Right ventricle myocardium inferior (tissue), 1 donor: ENCODE data around the gene TMEM163. TPM values are rescaled to one million over a fixed set of nuclear protein-coding genes. Genes with fewer than 3 reads are reported as not detected.
"Not testable (repeated sequence)": the region's sequence is repeated elsewhere in the genome, so short reads cannot be mapped to it uniquely, and the experiment has no call there.

Source experiments
- ATAC-seq: fragments of 200-7000 bp; cut with Tn5 transposase; one replicate; pipeline ENCODE4 v1.9.1; 2020; ENCODE audit warnings: mild to moderate bottlenecking, moderate library complexity
- DNase-seq: peaks from one replicate; pipeline ENCODE4 v3.0.0; 2021; ENCODE audit errors: missing footprints
- intact Hi-C: fragments of 100-400 bp; cut with DNase I; formaldehyde crosslinking; loops from one replicate; pipeline ENCODE4 v1.11.0; 2022
- total RNA-seq: library from RNA; stranded (reverse); fragmentation: NEBNext Ultra II Directional; extraction: Animal tissue kit (Norgen Biotek cat#: 25700); gene quantifications from one replicate; pipeline ENCODE4 v1.2.1, GENCODE V29; 2021
- donor health status: DM: no; HTN: yes; CAD: no; lungs with severe emphysema.

The TMEM163 gene
- total RNA-seq, 1 donor from 2014 or later = 0.46 TPM

DNA sequence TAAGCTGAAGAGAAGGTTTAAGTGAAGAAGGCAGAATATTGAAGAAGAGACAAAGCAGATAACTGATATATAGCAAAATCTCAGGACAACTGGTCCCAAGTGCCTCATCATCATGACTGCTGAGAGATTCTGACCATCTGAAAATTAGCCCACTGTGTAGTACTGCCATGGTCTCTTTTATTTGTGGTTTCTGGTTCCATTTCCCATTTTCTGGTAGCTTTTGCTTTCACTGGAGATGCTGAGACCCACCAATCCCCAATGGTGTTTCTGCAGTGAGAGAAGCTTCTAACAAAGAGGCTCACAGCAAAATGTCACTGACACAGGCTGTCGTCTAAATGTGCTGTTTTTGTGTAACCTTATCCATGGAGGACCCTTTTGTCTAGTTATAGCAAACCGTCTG, 79.5 kb downstream of the TMEM163 start:
- ATAC-seq (no peak), DNase-seq (no peak)

DNA sequence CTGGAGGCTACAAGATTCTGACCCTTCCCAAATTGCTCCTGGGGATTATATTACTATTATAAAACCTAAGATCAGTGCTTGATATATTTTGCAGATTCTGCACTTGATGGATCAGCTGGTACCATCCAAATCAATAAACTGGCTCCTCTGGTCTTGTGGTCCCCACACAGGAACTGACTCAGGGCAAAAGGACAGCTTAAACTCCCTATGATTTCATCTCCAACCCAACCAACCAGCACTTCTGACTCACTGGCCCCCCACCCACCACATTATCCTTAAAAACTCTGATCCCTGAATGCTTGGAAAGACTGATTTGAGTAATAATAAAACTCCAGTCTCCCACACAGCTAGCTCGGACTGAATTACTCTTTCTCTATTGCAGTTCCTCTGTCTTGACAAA, 82.1 kb downstream of the TMEM163 start:
- no peak for ATAC-seq
- DNase-seq = no peak
- intact Hi-C loops = no loop called here

More for the DNA sequence above, 79.5 kb downstream of the TMEM163 start:
- intact Hi-C loops = no loop called here

DNA sequence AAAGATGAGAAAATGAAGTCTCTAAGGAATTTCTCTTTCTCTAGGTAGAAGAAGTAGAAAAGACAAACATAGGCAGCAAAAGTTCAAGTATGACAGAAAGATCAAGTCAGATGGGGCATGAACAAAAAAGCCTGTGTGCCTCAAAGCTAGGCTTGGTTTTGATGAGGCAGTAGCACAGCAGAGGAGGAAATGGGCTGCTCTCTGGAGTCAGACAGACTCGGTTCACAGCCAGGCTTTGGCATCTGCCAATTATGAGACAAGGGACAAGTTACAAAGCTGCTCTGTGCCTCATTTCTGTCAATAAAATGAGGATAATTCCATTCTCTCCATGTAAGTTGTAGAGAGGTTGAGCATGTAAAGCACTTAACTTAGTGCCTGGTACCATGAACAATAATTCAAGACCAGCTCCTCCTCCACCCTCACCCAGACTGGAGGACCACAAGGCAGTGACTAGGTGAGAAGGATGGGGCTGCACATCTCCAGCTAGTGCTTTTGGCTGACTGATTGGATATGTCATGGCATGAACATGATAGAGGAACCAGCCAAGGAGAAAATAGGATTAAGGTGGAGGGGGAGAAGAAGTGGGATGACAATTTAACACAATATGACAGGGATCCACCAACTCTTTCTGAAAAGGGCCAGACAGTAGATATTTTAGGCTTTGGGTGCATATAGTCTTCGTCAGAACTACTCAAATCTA, 84.6 kb downstream of the TMEM163 start:
- ATAC-seq = no peak
- DNase-seq = no peak
- intact Hi-C loops = no loop called here

DNA sequence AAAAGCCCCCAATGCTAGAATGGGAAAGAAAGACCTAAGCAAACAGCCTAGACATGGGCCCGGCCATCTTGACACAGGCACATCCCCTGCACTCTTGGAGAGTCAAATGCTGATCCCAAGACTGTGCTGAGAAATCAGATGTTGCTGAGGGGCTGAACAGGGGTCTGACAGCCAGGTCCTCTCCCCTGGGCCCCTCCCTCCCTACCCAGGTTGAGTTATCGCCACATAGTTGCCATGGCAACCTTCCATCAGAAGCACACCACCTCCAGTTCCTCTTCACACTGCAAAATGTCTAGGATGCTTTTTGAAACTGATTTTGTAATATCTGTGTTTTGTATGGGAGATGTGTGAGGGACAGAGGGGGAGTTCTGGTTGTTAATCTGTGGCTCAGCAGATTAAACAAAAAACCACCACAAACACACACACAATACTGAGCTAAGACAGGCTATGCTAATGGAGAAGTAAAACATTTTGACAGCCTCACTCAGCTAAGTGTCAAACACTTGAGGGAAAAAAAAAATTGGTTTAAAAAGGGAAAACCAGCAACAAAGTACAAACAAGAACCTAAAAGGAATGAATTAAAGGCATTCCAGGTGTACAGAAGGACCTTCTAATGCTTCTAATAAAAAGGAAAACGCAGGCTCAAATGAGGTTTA, 88.2 kb downstream of the TMEM163 start:
- intact Hi-C loops = no loop called here
- ATAC-seq (no peak), DNase-seq (no peak)

DNA sequence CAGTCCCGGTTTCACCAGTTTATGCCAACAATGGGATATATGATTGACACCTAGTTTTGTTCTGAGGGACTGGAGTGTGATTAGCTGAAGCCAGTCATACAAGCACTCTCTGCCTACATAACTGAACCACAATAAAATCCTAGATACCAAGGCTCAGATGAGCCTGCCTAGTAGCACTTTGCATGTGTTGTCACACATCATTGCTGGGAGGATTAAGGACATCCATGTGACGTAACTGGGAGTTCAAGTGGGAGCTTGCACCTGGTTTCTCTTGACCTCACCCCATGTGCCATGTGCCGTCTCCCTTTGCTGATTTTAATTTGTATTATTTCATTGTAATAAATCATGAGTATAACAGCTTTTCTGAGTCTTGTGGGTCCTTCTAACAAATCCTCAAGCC, 90.3 kb downstream of the TMEM163 start:
- ATAC-seq = no peak
- intact Hi-C loops = no loop called here
- DNase-seq = no peak

DNA sequence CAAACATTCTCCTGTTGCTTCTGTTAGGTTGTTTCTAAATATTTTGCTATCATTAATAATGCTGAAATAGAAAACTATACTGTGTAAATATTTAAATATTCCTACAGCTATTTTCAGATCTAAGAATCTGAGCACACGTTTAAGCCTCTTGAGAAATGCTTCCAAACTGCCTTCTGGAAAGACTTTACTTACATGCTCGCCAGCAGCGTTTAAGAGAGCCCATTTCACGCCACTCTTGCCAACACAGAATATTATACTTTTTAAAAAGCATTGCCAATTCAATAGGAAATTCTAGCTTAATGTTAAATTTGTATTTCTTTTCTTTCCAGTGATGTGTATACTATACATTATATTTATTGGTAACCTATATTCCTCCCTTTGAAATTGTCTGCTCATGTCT, 92.0 kb downstream of the TMEM163 start:
- DNase-seq (no peak), ATAC-seq (no peak)
- intact Hi-C loops = no loop called here

DNA sequence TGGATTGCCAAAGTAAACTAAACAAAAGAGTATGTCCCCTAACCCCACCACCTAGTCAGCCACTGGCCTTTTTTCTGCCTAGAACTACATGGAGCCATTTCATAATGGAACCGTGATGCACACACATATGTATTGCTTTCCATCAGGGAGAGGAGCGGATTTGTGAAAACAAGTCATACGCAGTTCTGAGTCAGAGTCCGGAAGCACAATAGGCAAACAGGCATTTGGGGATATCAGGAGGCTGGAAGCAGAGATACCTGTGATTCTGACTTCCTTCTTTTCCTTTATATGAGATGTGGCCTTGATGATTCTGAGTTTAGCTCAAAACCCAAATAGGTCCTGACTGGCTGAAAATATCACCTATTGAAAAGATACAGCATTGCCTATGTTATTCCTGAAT, 93.5 kb downstream of the TMEM163 start:
- DNase-seq (no peak), ATAC-seq (no peak)
- intact Hi-C loops = no loop called here

DNA sequence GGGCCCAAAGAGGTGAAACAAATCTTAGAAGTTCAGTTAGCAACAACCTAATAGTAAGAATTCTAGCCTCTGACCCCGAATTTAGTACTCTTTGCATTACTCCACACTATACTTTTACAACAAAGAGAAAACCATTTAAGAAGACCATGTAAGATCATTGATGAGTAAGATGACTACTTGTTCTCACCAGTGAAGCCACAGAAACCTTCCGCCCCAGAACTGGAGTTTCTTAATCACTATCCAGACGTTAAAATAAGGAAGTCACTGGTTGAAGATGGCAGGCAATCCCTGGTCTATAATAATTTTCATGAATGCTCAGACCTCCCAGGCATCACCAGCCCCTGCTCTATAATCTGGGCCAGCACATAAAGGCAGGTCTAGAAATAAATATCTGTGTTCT, 95.0 kb downstream of the TMEM163 start:
- DNase-seq = no peak
- no peak for ATAC-seq
- intact Hi-C loops = no loop called here

DNA sequence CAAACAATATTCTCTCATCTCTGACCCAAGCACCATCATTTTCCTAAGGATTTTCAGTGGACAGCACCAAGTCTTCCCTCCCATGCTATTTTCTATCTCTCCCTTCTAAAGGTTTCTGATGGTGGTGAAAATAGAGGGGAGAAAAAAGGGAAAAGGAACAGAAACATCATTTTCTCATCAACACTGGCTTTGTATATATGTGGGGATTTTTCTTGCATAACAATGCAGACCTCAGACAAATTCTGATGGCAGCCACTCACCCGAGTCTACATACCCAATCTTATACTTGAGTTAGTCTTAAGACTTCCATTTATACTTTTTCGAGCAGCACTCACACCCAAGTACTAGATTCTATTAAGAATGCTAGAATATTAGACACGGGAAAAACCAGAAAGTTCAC, 95.8 kb downstream of the TMEM163 start:
- no peak for ATAC-seq
- intact Hi-C loops = no loop called here
- no peak for DNase-seq

DNA sequence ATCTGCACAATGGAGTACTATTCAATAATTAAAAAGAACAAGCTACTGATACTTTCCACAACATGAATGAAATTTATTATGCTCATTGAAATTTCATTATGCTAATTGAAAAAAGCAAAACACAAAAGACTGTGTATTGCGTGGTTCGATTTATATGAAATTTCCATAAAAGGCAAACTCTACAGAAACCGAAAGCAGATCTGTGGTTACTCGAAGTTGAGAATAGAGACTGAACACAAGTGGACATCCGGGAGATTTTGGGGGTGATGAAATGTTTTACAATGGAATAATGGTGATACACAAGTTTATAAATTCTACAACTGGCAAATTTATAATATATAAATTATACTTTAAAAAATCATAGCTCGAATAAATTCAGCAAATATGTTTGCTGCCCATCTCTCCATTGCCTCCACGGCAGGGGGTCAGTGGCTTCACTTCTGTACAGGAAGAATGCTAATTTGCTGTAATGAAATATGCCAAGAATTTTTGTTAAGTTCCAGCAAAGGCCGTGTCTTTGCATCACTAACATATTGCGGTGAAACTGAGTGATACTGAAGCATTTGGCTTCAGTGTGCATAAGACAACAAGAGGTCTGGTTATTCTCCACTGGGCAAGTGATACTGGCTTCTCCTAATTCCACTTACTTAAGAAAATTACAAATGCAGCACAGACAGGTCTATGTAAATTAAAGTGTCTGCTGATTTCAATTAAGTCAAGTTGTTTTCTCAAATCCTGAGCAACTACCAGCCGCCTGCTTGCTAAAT, 96.7 kb downstream of the TMEM163 start:
- ATAC-seq (no peak), DNase-seq (no peak)
- intact Hi-C loops = no loop called here

DNA sequence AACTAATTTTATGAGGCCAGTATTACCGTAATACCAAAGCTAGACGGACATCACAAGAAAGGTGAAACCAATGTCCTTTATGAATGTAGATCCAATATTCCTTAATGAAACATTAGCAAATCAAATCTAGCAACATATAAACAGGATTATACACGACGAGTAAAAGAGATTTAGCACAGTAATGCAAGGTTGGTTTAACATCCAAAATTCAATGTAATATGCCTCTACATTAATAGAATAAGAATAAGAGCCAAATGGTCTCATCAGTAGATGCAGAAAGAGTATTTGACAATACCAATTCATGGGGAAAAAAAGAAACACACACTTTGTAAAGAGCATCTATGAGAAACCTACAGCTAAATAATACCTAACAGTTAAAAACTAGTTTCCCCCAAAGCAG, 99.5 kb downstream of the TMEM163 start:
- DNase-seq = no peak
- ATAC-seq = no peak
- intact Hi-C loops = no loop called here

DNA sequence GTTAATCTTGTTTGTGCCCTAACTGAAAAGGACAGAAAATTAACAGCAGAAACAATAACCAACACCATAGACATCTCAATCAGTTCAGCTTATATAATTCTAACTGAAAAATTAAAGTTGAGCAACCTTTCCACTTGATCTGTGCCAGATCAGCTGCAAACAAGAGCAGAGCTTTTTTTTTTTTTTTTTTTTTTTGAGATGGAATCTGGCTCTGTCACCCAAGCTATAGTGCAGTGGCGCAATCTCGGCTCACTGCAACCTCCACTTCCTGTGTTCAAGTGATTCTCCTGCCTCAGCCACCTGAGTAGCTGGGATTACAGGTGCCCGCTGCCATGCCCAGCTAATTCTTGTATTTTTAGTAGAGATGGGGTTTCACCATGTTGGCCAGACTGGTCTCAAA, 103.3 kb downstream of the TMEM163 start:
- ATAC-seq, intact Hi-C loops, DNase-seq: not testable (repeated sequence)

DNA sequence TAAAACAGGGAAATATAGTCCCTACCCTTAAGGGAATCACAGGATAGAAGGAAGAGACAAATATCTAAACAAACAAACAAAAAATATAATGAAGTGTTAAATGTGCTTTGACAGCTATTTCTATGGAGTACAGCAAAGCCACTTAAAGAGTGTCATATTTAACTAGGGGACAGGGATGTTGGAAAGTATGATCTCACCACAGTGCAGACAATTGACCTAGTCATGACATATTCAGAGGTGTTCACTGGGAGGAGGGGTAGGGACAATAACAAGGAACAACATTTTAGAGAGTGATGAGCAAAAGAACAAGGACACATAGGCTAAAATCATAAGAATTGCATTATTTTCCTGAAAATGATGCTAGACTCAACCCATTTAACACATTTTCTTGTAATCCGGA, 107.5 kb downstream of the TMEM163 start:
- ATAC-seq (no peak), DNase-seq (no peak)
- intact Hi-C loops = no loop called here

DNA sequence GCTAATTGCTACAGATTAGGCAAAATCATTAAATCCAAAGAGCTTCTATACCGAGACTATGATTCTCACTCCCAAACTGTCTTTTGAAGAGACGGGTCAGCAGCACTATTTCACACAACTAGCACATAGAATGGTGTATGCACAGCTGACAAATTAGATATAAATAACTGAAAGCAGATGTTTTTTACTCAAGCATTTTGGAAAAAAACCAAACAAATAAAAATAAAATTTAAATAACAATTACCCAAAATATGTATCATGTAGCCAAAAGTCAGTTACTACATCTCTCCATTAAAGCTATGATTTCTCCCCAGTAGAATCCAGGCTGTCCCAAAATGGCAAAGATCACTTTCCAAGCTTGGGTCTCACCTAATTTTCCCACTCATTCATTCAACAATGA, 107.9 kb downstream of the TMEM163 start:
- DNase-seq = no peak
- intact Hi-C loops = no loop called here
- no peak for ATAC-seq

DNA sequence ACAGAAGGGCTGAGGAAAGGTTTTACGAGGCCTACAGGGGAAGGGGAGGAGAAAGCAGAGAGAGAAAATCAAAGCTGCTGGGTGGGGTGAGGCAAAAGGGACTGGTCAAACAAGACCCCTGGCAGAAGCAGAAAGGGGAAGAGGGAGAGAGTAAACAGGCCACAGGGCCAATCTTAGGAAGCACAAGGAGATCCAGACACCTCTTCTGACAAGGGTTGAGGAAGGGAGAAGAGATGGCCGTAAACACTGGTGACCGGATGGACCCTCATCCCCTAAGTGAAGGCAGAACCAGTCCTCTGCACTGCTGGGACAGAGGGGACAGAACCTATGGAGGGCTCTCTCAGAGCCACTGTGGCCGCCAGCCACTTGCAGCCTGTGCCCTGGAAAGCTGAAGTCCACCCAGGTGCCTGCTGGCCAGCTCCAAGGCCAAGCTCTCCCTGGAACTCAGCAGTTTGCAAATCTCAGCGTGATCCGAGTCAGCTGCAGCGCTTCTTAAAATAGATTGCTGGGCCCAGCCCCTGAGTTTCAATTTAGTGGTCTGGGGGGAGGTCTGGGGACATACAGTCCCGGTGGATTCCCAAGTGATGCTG, 108.8 kb downstream of the TMEM163 start:
- no peak for DNase-seq
- no peak for ATAC-seq
- intact Hi-C loops = no loop called here

DNA sequence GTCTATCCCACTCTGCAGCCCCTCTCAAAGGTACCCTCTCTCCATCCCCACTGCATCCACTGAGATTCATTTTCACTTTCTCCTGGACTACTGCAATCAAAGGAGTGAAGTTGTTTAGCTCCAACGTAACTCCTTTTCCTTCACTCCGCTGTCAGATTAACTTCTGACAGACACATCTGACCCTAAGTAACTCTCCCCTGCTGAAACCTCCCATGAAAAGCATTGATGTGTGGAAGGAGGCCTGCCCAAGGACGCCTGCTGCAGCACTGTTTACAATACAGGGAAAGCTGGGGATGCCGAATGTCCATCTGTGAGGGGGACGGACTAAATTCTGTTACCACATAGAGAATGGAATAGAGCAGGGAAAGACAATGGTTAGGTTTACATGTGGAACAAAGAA, 114.8 kb downstream of the TMEM163 start:
- intact Hi-C loops = no loop called here
- DNase-seq (no peak), ATAC-seq (no peak)

DNA sequence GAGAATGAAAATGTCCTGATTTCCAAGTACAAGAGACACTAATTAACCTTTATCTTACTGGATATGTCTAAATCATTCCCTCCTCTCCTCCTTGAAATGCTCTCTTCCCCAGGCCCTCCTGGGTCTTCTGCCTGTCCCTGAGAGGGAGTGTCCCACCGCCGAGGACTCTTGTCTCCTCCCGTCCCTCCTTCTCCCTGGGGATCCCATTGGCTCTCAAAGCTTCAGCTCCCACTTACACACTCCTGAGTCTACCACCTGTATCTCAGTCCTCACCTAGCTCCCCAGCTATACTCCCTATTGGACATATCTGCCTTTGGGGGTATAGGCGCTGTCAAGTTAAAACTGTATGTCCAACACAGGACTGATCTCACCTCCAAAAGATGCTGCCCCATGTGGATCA, 116.1 kb downstream of the TMEM163 start:
- ATAC-seq = no peak
- intact Hi-C loops = no loop called here
- DNase-seq = no peak

DNA sequence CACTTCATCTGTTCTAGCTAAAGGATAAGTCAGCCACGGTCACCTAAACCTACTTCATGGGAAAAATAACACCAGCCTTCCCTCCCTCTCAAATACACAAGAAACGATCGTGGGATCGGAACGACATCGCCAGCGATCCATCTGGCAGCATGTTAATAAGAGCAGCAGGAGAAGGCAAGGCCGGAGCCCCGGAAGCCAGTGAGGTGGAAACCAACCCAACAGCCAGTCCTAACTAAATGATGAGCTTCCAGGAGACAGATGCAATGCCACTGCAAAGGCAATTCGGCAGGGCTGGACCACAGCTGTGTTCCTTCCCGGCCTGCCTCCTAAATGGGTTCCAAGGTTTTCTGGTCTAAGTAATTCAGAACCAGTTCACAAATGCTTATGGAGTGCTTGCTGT, 117.5 kb downstream of the TMEM163 start:
- intact Hi-C loops = no loop called here
- no peak for DNase-seq
- no peak for ATAC-seq

DNA sequence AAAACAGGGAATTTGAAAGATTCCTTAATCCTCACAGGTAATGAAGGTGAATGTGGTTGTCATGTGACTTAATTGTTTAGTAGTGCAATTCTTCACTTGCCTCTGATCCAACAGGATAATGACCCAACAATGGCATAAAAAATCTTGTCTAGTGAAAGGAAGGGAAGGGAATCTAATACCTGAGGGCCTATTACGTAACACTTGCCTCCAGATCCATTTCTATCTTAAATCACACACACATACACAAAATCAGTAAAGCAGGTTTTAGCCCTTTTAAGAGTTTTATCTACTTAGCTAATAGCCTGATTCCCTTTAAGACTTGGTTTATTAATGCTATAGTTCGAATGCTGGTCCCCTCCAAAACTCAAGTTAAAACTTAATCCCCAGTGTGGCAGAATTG, 118.6 kb downstream of the TMEM163 start:
- intact Hi-C loops = no loop called here
- DNase-seq (no peak), ATAC-seq (no peak)

DNA sequence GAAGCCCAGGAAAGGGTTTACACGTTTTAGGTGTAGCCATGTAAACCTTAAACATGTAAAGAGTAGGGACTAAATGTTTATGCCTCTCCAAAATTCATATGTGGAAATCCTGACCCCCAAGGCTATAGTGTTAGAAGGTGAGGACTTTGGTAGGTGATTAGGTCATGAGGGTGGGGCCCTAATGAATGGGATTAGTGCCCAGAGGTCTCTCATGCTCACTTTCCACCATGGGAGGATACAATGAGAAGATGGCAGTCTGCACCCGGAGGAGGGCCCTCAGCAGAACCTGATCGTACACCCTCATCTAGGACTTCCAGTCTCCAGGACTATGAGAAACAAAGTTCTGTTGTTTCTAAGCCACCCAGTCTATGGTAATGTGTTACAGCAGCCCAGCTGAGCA, 119.6 kb downstream of the TMEM163 start:
- ATAC-seq (no peak), DNase-seq (no peak)
- intact Hi-C loops = no loop called here
